Umbilical cord (tissue), 2 donors: Measurements from ENCODE around the gene RPL3. TPM values are rescaled to one million over a fixed set of nuclear protein-coding genes. Genes with fewer than 3 reads are reported as not detected.
"Not testable (repeated sequence)": the region's sequence is repeated elsewhere in the genome, so short reads cannot be mapped to it uniquely, and the experiment has no call there.

Source experiments
- DNase-seq: peaks from one replicate; pipeline ENCODE4 v3.0.0-alpha.2; 2015; ENCODE audit warnings: low spot score
- total RNA-seq: library from RNA; depleted of rRNA; stranded (reverse); fragments of >200 nt; gene quantifications from one replicate; pipeline ENCODE4 v1.2.3, GENCODE V29; 2014; ENCODE audit warnings: low replicate concordance; ENCODE audit not compliant: insufficient read depth

The RPL3 gene
- total RNA-seq, 1 donor from 2014 or later = 2,339 TPM

DNA sequence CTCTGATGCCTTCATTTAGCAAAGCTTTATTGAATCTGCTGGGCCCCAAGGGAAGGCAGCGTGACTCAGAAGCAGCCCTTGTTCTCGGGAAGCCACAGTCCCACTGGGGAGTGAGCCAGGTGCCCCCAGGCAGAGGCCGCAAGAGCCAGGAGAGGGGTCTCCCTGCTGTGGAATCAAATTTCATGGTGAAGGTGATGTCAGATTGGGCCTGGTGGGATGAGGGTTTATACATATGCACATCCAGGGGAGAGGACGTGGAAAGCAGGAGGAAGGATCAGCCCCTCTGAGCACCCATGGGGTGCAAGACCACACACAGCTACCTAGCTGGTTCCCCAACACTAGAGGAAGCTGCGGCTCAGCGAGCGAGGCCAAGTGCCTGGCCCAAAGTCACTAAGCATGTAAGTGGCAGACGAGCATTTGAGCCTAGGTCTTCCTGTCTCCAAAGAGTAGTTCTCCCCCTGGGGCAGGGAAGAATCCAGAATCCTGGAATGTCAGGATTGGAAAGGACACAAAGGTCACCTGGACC lies 32.3 kb upstream of the RPL3 start:
- no peak for DNase-seq

DNA sequence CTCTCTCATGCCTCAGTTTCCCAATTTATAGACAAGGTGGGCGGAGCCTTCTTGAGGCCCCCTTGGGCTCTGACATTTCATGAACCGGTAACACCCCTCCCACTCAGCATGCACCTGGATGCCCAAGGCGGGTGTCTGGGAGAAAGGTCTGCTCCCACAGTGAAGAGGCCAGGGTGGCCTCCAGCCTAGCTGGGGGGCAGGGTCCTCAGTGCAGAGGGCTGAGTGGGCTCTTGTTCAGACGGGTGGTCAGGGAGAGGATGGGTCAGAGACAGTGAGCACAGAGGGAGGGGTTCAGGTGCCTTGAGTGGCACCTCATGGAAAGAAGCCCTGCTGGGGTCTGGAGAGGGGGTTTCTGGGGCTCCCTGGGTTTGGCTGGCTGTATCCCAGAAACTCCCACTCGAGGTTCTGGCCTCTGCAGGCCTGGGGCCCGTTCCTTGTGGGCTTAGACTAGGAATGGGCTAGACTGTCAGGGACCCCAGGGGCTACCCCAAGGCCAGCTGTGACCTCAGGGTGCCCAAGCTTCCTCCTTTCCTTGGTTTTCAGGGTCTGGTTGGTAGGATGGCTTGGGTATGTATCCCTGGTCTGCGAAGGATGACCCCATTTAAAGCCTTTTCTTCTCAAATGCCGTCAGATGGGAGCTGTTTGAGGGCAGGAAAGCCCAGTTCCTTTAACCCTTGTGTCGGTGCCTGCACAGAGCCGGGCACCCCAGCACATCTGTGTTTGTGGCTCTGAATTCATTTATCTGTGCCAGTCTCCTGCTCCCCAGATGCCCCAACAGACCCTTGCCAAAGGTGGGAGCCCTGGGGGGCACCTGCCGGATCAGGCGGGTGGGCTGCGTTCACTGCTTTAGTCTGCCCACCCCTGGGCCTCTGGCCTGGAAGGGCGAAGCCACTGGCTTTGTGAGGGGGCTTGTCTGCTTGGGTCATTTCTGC lies 31.6 kb upstream of the RPL3 start:
- DNase-seq = no peak

- no peak for DNase-seq
These were observed 30.7 kb upstream of the RPL3 start, which contains the start of gene SYNGR1 for GRCh38 chr22:39349967-39350726. TSS of gene SYNGR1 (plus strand) at chr22:39349991. CDS start at chr22:39350011, 20 bp downstream.

DNA sequence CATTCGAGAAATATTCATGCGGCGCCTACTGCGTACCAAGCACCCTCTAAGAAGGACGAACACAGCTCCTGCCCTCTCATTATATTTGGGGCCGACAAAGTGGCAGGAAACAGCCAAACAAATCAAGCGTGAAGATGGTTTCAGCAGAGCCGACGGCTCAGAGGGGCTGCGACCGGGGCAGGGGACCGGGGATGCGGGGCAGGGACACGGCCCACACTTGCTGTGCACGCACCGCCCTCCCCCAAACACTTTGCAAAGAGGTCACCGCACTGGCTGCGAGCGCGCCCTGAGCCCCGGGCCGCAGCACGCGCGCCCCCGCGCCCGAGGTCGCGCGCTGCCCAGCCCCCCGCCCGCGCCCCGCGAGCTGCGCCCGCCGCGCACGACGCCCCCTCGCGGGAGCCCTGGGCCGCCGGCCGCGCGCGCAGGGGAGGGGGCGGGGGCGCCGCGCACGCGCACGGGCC lies 30.1 kb upstream of the RPL3 start:
- peak; percentile 42 for DNase-seq

- DNase-seq = no peak
These were observed 29.6 kb upstream of the RPL3 start for GRCh38 chr22:39348909-39349505.

- DNase-seq = no peak
These were observed 25.8 kb upstream of the RPL3 start for GRCh38 chr22:39345231-39345630.

- no peak for DNase-seq
These were observed 24.6 kb upstream of the RPL3 start for GRCh38 chr22:39344046-39344390.

- peak; percentile 77 for DNase-seq
These were observed 24.0 kb upstream of the RPL3 start for GRCh38 chr22:39343259-39344045.

GRCh38 chr22:39341179-39341578 lies 21.8 kb upstream of the RPL3 start:
- no peak for DNase-seq

DNA sequence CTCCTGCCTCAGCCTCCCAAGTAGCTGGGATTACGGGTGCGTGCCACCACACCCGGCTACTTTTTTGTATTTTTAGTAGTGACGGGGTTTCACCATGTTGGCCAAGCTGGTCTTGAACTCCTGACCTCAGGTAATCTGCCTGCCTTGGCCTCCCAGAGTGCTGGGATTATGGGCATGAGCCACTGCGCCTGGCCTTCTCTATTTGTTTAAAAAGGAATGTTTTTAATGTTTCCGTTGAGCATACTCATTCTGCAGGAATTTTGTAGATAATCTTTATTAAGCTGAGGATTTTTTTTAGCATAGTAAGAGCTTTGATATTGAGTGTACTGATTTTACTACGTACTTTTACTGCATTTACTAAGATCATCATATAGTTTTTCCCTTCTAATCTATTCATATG lies 20.4 kb upstream of the RPL3 start:
- DNase-seq = peak; percentile 84

DNA sequence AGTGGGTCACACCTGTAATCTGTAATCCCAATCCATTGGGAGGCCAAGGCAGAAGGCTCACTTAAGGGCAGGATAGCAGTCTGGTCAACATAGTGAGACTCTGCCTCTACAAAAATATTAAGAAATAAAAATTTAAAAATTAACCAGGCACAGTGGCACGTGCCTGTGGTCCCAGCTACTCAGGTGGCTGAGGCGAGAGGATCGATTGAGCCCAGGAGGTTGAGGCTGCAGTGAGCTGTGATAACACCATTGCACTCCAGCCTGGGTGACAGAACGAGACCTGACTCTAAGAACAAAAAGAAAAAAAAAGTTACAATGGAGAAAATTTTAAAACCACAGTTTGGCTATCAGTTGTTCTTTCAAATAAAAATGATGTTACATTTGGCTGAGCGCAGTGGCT lies 17.0 kb upstream of the RPL3 start:
- DNase-seq = no peak

DNA sequence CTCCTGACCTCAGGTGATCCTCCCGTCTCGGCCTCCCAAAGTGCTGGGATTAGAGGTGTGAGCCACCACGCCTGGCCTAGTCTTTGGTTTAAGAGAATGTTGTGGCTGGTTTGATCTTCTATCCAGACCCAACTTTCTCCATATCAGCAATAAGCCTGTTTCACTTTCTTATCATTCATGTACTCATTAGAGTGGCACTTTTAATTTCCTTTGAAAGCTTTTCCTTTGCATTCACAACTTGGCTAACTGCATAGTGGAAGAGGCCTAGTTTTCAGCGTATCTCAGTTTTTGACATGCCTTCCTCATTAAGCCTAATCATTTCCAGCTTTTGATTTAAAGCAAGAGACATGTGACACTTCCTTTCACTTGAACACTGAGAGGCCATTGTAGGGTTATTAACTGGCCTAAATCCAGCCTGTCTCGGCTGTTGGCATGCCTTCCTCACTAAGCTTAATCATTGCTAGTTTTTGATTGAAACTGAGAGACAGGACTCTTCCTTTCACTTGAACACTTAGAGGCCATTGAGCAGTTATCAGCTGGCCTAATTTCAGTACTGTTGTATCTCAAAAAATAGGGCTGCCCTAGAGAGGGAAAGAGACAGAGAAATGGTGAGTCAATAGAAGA lies 13.1 kb upstream of the RPL3 start:
- peak; percentile 38 for DNase-seq

DNA sequence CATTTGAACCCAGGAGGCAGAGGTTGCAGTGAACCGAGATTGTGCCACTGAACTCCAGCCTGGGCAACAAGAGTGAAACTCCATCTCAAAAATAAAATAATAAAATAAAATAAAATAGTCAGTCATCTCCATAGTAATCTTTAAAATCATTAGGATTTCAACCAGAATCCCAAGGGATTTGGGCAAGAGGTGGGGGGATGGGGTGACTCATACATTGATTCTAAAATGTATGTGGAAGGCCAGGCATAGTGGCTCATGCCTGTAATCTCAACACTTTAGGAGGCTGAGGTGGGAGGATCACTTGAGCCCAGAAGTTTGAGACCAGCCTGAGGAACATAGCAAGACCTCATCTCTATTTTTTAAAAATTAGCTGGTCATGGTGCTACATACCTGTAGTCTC lies 11.1 kb upstream of the RPL3 start:
- not testable (repeated sequence) for DNase-seq

- DNase-seq = no peak
These were observed 8.8 kb upstream of the RPL3 start for GRCh38 chr22:39327995-39328754.

GRCh38 chr22:39325392-39325932 lies 6.0 kb upstream of the RPL3 start:
- no peak for DNase-seq

DNA sequence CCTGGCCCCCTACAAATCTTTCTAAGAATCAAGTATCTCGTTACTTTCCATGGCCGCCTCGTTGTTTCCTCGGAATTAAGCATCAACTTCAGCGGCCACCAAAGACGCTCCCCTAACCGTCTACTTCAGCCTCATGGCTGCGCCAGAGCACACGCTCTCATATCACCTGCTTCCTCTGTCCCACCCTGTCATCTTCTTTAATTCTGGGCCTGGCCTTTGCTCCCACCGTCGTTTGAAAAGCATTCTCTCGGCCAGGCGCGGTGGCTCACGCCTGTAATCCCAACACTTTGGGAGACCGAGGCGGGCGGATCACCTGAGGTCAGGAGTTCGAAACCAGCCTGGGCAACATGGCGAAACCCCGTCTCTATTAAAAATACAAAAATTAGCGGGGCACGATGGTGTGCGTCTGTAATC lies 1.2 kb upstream of the RPL3 start:
- DNase-seq = not testable (repeated sequence)

GRCh38 chr22:39318507-39319283 lies 728 bp downstream of the RPL3 start:
- no peak for DNase-seq

DNA sequence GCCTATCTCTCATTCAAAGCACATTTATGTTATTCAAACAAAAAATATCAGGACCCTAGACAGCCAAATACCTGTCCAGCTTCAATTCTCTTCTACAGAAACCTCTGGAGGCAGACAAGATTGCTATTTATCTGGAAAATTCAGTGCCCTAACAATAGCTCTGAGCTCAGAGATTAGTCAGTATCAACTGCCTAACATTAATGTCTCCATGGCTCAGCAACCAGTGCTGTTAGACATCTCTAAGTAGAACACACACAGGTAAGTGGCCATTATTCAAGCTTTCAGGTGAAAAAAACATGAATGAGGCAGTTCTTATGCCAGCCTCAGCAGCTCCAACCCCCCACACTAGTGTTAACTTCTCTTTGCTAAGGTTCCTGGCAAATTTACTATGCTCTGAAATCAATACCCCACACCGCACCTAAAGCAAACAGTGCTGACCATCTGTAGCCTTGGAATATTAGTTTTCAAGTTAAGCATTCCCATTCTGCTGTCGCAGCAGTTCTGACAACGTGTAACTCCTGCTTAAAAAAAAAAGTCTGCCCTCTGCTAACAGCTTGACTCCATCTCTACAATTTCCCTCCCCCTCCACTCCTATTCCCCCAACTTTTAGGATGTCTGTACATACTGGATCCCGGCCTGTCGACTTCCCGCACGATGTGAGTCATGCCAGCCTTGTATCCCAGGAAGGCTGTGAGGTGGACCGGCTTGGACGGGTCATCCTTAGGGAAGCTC lies 1.5 kb downstream of the RPL3 start:
- DNase-seq = no peak
